Neural cell (in vitro differentiated cells): Measurements from ENCODE around the gene CENPN. TPM values are rescaled to one million over a fixed set of nuclear protein-coding genes. Genes with fewer than 3 reads are reported as not detected.

Source experiments
- H2AFZ ChIP-seq: fragments of 200-600, 300-800 bp; sonication (generic), shearing (Covaris generic); 2 replicates; pipeline ENCODE4 v1.6.0; 2014; ENCODE audit warnings: low read depth, mild to moderate bottlenecking, antibody characterized with exemption, low read length, moderate library complexity
- H3F3A ChIP-seq: fragments of 200-600 bp; shearing (Covaris generic); 2 replicates; pipeline ENCODE4 v1.6.1; 2016; ENCODE audit warnings: mild to moderate bottlenecking, moderate library complexity, mixed read lengths, antibody characterized with exemption, low read length; ENCODE audit not compliant: insufficient read depth, poor library complexity, severe bottlenecking
- H3K27ac ChIP-seq: fragments of 200-600, 300-800 bp; sonication (generic), shearing (Covaris generic); 2 replicates; pipeline ENCODE4 v1.5.1; 2014; ENCODE audit warnings: mild to moderate bottlenecking, low read length, moderate library complexity
- H3K27me3 ChIP-seq: fragments of 300-800, 200-600 bp; sonication (generic), shearing (Covaris generic); 2 replicates; pipeline ENCODE4 v1.6.0; 2014; ENCODE audit warnings: mild to moderate bottlenecking, low read depth, low read length, moderate library complexity; ENCODE audit not compliant: insufficient read depth
- H3K36me3 ChIP-seq: fragments of 300-800, 200-600 bp; sonication (generic), shearing (Covaris generic); 2 replicates; pipeline ENCODE4 v1.5.1; 2014; ENCODE audit warnings: mild to moderate bottlenecking, antibody characterized with exemption, low read length, moderate library complexity; ENCODE audit not compliant: insufficient read depth
- H3K4me2 ChIP-seq: fragments of 300-800, 200-600 bp; sonication (generic), shearing (Covaris generic); 2 replicates; pipeline ENCODE4 v1.6.0; 2014; ENCODE audit warnings: mild to moderate bottlenecking, low read length
- H3K4me3 ChIP-seq: fragments of 300-800, 200-600 bp; sonication (generic), shearing (Covaris generic); 2 replicates; pipeline ENCODE4 v1.5.1; 2014; ENCODE audit warnings: mild to moderate bottlenecking, low read length, moderate library complexity
- H3K79me2 ChIP-seq: fragments of 200-600 bp; shearing (Covaris generic); replicated peaks from 2 replicates; pipeline ENCODE4 v1.6.0; 2014; ENCODE audit warnings: mild to moderate bottlenecking, low read length, moderate library complexity; ENCODE audit not compliant: insufficient read depth
- H3K9ac ChIP-seq: fragments of 300-800, 200-600 bp; sonication (generic), shearing (Covaris generic); 2 replicates; pipeline ENCODE4 v1.6.1; 2016; ENCODE audit warnings: mild to moderate bottlenecking, low read length, mixed read lengths
- H3K9me2 ChIP-seq: fragments of 200-600 bp; shearing (Covaris generic); 2 replicates; pipeline ENCODE4 v1.6.1; 2016; ENCODE audit warnings: mild to moderate bottlenecking, low read length, mixed read lengths; ENCODE audit not compliant: insufficient read depth
- H3K9me3 ChIP-seq: fragments of 200-600, 300-800 bp; sonication (generic), shearing (Covaris generic); 2 replicates; pipeline ENCODE4 v1.6.1; 2016; ENCODE audit warnings: mild to moderate bottlenecking, mixed run types, low read length, moderate library complexity, mixed read lengths
- H4K20me1 ChIP-seq: fragments of 200-600 bp; shearing (Covaris generic); 2 replicates; pipeline ENCODE4 v1.6.1; 2016; ENCODE audit warnings: mild to moderate bottlenecking, mixed run types; ENCODE audit not compliant: insufficient read depth
- EP300 ChIP-seq: fragments of 450-650 bp; conservative IDR thresholded peaks from 2 replicates; pipeline ENCODE4 v1.6.1; 2014; ENCODE audit warnings: antibody characterized with exemption, mild to moderate bottlenecking, moderate library complexity; ENCODE audit not compliant: poor library complexity, severe bottlenecking
- EZH2 ChIP-seq: fragments of 200-600, 300-800 bp; shearing (Covaris generic), sonication (generic); IDR thresholded peaks from 2 replicates; pipeline ENCODE4 v1.6.1; 2014; ENCODE audit warnings: antibody characterized with exemption, low read length, borderline replicate concordance, mild to moderate bottlenecking; ENCODE audit not compliant: insufficient read depth, poor library complexity, severe bottlenecking
- MXI1 ChIP-seq: fragments of 450-650 bp; conservative IDR thresholded peaks from 2 replicates; pipeline ENCODE4 v1.6.1; 2014; ENCODE audit warnings: antibody characterized with exemption, mild to moderate bottlenecking; ENCODE audit not compliant: poor library complexity, severe bottlenecking
- POLR2AphosphoS5 ChIP-seq: IDR thresholded peaks from 2 replicates; pipeline ENCODE4 v1.6.1; 2012
- RAD21 ChIP-seq: fragments of 450-650 bp; conservative IDR thresholded peaks from 2 replicates; pipeline ENCODE4 v1.6.1; 2014; ENCODE audit warnings: antibody characterized with exemption, mild to moderate bottlenecking, moderate library complexity
- SMC3 ChIP-seq: fragments of 450-650 bp; conservative IDR thresholded peaks from 2 replicates; pipeline ENCODE4 v1.6.1; 2014; ENCODE audit warnings: antibody characterized with exemption, mild to moderate bottlenecking, moderate library complexity; ENCODE audit not compliant: poor library complexity
- TAF1 ChIP-seq: IDR thresholded peaks from 2 replicates; pipeline ENCODE4 v1.6.1; 2012; ENCODE audit warnings: low read depth
- polyA plus RNA-seq: library from polyadenylated mRNA; depleted of rRNA; stranded (reverse); fragments of >200 nt; gene quantifications from 2 replicates; pipeline ENCODE4 v1.2.3, GENCODE V29; 2014
- TF ChIP-seq, protein P1 (sequence below): fragments of 450-650 bp; IDR thresholded peaks from 2 replicates; pipeline ENCODE4 v1.5.1; 2014; ENCODE audit warnings: antibody characterized with exemption, mild to moderate bottlenecking, moderate library complexity; ENCODE audit not compliant: poor library complexity, severe bottlenecking
- TF ChIP-seq, protein P2 (sequence below): IDR thresholded peaks from 2 replicates; pipeline ENCODE4 v1.6.1; 2012; ENCODE audit warnings: borderline replicate concordance

Gene CENPN
- polyA plus RNA-seq, 1 donor from 2014 or later, result 1.9 TPM

DNA sequence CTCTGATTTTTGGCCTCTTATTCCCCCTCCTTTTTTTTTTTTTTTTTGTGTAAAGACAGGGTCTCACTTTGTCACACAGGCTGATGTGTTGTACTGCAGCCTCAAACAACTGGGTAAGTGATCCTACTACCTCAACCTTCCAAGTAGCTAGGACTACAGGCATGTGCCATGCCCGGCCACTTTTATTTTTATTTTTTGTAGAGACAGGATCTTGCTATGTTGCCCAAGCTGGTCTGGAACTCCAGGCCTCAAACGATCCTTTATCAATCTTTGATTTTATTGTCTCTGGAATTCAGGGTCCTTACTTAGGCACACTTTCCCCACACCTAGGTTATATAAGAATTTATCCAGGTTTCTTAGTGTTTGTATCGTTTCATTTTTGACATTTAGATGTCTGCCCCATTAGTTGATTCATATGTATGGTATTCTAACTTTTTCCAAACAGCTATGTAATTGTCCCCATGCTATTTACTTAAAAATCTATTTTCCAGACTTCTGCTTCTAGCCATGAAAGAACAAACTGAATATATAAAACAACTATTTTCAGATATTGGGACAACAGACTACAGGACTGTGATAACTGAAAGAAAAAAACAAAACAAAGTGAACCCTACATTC, 14.2 kb upstream of the CENPN start:
- Histone ChIP-seq H3K4me3 (no peak overlapping the region), H2AFZ (no peak overlapping the region), H4K20me1 (no peaks in the 10 kb centered on the region), H3K4me2 (no peak overlapping the region), H3F3A (no peaks in the 10 kb centered on the region), H3K9me2 (no peaks in the 10 kb centered on the region), H3K36me3 (no peaks in the 10 kb centered on the region), H3K27ac (no peak overlapping the region), H3K9ac (no peak overlapping the region), H3K27me3 (no peaks in the 10 kb centered on the region), H3K9me3 (no peaks in the 10 kb centered on the region), H3K79me2 (peaks cover 5% of the 10 kb centered on the region)
- TF ChIP-seq EZH2 (no peak), SMC3 (no peak), POLR2AphosphoS5 (no peak), TAF1 (no peak), EP300 (no peak), MXI1 (no peak)
- TF ChIP-seq, protein P1, sequence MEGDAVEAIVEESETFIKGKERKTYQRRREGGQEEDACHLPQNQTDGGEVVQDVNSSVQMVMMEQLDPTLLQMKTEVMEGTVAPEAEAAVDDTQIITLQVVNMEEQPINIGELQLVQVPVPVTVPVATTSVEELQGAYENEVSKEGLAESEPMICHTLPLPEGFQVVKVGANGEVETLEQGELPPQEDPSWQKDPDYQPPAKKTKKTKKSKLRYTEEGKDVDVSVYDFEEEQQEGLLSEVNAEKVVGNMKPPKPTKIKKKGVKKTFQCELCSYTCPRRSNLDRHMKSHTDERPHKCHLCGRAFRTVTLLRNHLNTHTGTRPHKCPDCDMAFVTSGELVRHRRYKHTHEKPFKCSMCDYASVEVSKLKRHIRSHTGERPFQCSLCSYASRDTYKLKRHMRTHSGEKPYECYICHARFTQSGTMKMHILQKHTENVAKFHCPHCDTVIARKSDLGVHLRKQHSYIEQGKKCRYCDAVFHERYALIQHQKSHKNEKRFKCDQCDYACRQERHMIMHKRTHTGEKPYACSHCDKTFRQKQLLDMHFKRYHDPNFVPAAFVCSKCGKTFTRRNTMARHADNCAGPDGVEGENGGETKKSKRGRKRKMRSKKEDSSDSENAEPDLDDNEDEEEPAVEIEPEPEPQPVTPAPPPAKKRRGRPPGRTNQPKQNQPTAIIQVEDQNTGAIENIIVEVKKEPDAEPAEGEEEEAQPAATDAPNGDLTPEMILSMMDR, result no peak

DNA sequence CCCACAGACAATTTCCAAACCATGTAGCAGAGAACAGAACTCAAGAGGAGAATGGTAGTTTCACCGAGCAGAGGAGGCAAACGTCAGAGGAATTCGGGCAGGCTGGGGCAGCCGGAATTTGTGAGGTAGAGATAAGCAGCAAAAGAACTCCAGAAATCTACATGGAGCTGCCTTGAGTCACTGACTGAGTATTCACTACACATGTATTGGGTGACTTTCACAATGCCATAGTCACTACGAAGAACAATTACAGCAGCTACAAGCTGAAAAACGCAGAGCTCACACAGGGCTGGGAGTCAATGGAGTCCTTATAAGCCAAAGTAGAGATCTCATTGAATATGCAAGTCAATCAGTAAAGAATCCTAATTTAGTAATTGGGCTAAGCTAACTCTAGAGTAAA, 13.7 kb upstream of the CENPN start:
- H3K9ac ChIP-seq, result no peak overlapping the region
- H3K9me3 ChIP-seq, result no peaks in the 10 kb centered on the region
- no peaks in the 10 kb centered on the region for H4K20me1 ChIP-seq
- H3K4me2 ChIP-seq, result no peak overlapping the region
- TF ChIP-seq EP300, result no peak
- TF ChIP-seq TAF1, result no peak
- no peak for TF ChIP-seq SMC3
- TF ChIP-seq, protein P1, result no peak
- TF ChIP-seq POLR2AphosphoS5, result no peak
- TF ChIP-seq EZH2, result no peak
- no peak for TF ChIP-seq RAD21
- TF ChIP-seq MXI1, result no peak
- TF ChIP-seq, protein P2, sequence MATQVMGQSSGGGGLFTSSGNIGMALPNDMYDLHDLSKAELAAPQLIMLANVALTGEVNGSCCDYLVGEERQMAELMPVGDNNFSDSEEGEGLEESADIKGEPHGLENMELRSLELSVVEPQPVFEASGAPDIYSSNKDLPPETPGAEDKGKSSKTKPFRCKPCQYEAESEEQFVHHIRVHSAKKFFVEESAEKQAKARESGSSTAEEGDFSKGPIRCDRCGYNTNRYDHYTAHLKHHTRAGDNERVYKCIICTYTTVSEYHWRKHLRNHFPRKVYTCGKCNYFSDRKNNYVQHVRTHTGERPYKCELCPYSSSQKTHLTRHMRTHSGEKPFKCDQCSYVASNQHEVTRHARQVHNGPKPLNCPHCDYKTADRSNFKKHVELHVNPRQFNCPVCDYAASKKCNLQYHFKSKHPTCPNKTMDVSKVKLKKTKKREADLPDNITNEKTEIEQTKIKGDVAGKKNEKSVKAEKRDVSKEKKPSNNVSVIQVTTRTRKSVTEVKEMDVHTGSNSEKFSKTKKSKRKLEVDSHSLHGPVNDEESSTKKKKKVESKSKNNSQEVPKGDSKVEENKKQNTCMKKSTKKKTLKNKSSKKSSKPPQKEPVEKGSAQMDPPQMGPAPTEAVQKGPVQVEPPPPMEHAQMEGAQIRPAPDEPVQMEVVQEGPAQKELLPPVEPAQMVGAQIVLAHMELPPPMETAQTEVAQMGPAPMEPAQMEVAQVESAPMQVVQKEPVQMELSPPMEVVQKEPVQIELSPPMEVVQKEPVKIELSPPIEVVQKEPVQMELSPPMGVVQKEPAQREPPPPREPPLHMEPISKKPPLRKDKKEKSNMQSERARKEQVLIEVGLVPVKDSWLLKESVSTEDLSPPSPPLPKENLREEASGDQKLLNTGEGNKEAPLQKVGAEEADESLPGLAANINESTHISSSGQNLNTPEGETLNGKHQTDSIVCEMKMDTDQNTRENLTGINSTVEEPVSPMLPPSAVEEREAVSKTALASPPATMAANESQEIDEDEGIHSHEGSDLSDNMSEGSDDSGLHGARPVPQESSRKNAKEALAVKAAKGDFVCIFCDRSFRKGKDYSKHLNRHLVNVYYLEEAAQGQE, result no peak
- peaks cover 10% of the 10 kb centered on the region for H3K79me2 ChIP-seq
- H3K9me2 ChIP-seq, result no peaks in the 10 kb centered on the region
- H3K27me3 ChIP-seq, result no peaks in the 10 kb centered on the region
- H3K4me3 ChIP-seq, result no peak overlapping the region
- no peak overlapping the region for H3K27ac ChIP-seq
- no peaks in the 10 kb centered on the region for H3F3A ChIP-seq
- no peaks in the 10 kb centered on the region for H3K36me3 ChIP-seq
- H2AFZ ChIP-seq, result no peak overlapping the region
